LNCAP (cell line): ENCODE measurements around the gene SSBP4.

Experiments used
- CTCF ChIP-seq: fragments of 450-650 bp; IDR thresholded peaks from 2 replicates; pipeline ENCODE4 v1.5.1; 2017; ENCODE audit warnings: mild to moderate bottlenecking

The SSBP4 gene

GRCh38 chr19:18399008-18399407 is 20.2 kb upstream of the SSBP4 start:
- no peak for TF ChIP-seq CTCF

DNA sequence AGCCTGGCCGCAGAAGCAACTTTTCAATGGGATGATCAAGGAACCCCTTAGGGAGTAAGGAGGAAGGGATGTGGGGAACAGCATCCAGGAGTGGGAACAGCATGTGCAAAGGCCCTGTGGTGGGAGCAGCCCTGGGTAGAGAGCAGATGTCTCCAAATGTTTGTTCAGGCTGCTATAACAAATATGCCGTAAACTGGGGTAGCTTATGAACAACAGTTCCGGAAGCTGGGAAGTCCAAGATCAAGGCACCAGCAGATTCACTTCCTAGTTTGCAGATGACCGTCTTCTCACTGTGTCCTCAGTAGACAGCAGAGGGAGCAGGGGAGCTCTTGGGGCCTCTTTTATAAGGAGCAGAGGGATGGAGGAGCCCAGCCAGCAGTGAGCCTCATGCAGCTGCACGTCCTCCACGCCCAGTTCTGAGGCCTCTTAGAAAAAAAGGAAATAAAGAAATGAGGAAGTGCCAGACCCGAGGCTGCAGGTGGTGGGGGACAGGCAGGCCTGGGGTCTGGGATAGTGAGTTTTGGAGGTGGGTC is 17.6 kb upstream of the SSBP4 start:
- TF ChIP-seq CTCF: no peak; the same call in 1 of the 2 replicates

GRCh38 chr19:18406749-18407148 is 12.4 kb upstream of the SSBP4 start:
- no peak for TF ChIP-seq CTCF

DNA sequence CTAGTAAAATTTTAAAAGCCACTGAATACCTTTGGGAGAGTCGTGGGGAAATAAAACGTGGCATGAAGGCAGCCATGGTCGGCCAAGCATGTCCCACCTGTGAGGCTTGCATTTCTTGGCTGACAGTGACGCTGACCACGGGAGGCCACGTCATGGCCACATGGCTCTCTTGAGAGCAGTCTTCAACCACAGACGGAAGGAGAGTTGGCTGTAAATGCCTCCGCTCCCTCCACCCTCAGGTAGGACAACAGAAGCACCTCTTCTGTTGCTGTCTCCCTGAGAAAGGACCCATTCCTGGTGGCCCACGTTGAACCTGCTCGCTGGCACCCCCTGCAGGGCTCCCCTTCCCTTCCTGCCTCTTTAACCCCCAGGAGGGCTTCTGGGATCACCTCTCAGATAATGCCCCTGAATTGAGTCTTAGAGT is 11.1 kb upstream of the SSBP4 start:
- TF ChIP-seq CTCF: no peak; the same call in 1 of the 2 replicates

DNA sequence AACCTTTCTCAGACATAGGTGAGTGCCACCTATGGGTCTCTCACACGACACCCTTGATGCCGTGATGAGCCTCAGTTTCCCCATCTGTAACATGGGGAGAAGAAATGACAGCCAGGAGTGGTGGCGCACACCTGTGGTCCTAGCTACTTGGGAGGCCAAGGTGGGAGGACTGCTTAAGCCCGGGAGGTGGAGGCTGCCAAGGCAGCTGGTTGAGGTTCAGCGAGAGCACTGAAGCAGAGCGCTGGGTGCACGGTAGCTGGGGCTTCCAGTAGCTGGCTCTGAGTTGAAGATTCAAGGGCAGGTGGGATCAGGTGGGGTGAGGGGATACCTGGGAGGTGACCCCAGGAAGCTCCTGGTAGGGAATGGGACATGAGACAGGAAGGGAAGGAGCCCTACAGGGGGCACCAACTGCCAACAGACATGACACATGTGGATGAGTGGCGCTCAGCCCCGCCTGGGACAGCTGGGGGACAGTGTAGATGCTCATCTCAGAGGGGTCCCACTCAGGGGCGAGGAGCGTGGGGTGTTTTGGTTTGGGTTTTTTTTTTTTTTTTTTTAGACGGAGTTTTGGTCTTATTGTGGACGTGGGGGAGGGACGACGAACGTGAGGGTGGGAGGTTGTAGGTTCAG is 6.5 kb upstream of the SSBP4 start:
- no peak for TF ChIP-seq CTCF

GRCh38 chr19:18414504-18415177 is 4.6 kb upstream of the SSBP4 start:
- no peak for TF ChIP-seq CTCF

- no peak for TF ChIP-seq CTCF
Observed at GRCh38 chr19:18415178-18415867, 3.9 kb upstream of the SSBP4 start.
